HG02610 (cell line): ENCODE results near the gene TTYH1.
"Not testable (repeated sequence)": the region's sequence is repeated elsewhere in the genome, so short reads cannot be mapped to it uniquely, and the experiment has no call there.

Experiments
- ATAC-seq: cut with Tn5 transposase; IDR thresholded peaks from one replicate; pipeline ENCODE4 v1.9.1; 2021; ENCODE audit warnings: mild to moderate bottlenecking, moderate library complexity; ENCODE audit not compliant: unreplicated experiment

TTYH1 gene

GRCh38 chr19:54415208-54415900 lies at the start of gene TTYH1:
Gene TTYH1 (plus strand): TSS chr19:54415464. CDS start chr19:54415553, 89 bp downstream.
- no peak for ATAC-seq

GRCh38 chr19:54365798-54366197 lies 49.5 kb upstream of the TTYH1 start:
- ATAC-seq: not testable (repeated sequence)

GRCh38 chr19:54366811-54367210 lies 48.5 kb upstream of the TTYH1 start:
- ATAC-seq: no peak

GRCh38 chr19:54369082-54369687 lies 46.1 kb upstream of the TTYH1 start:
- ATAC-seq: no peak

- not testable (repeated sequence) for ATAC-seq
Measured at GRCh38 chr19:54369688-54370433, 45.4 kb upstream of the TTYH1 start.

GRCh38 chr19:54370434-54370796 lies 44.8 kb upstream of the TTYH1 start:
- not testable (repeated sequence) for ATAC-seq

GRCh38 chr19:54371453-54371852 lies 43.8 kb upstream of the TTYH1 start:
- not testable (repeated sequence) for ATAC-seq

GRCh38 chr19:54373781-54374631 lies 41.3 kb upstream of the TTYH1 start:
- ATAC-seq: no peak

- ATAC-seq: not testable (repeated sequence)
Measured at GRCh38 chr19:54375181-54375938, 39.9 kb upstream of the TTYH1 start.

- no peak for ATAC-seq
Measured at GRCh38 chr19:54376610-54377285, 38.5 kb upstream of the TTYH1 start.

GRCh38 chr19:54379187-54379678 lies 36.0 kb upstream of the TTYH1 start:
- ATAC-seq: no peak

- no peak for ATAC-seq
Measured at GRCh38 chr19:54380897-54381296, 34.4 kb upstream of the TTYH1 start.

GRCh38 chr19:54382041-54382440 lies 33.2 kb upstream of the TTYH1 start:
- ATAC-seq: not testable (repeated sequence)

GRCh38 chr19:54383330-54383729 lies 31.9 kb upstream of the TTYH1 start:
- no peak for ATAC-seq

- ATAC-seq: peak; percentile 59
Measured at GRCh38 chr19:54387991-54388801, 27.1 kb upstream of the TTYH1 start.

GRCh38 chr19:54388802-54389139 lies 26.5 kb upstream of the TTYH1 start:
- ATAC-seq: no peak

GRCh38 chr19:54389553-54389952 lies 25.7 kb upstream of the TTYH1 start:
- no peak for ATAC-seq

- no peak for ATAC-seq
Measured at GRCh38 chr19:54390942-54391577, 24.2 kb upstream of the TTYH1 start.
